ENCODE measurements around the gene RAB40C. TPM values are rescaled to one million over a fixed set of nuclear protein-coding genes. Genes with fewer than 3 reads are reported as not detected.

RAB40C gene
- total RNA-seq, 2 donors from 2014 or later: 12.9 TPM

- Mint-ChIP-seq H3K27ac (no peak within 1 kb of the TSS), H3K4me3 (peak within 1 kb of the TSS; percentile 72), H3K27me3 (no peaks in the 10 kb centered on the region), H3K36me3 (ENCODE audit: low read depth) (peaks cover 15% of the 10 kb centered on the region), H3K4me1 (peaks cover 11% of the 10 kb centered on the region), H3K9me3 (no peaks in the 10 kb centered on the region)
- peak; percentile 70 for ATAC-seq (replicated peaks)
These were observed 51.7 kb downstream of the RAB40C start, which contains the start of gene MCRIP2 for GRCh38 chr16:641326-642188. TSS of gene MCRIP2 (plus strand) at chr16:641828. CDS start at chr16:641992, 164 bp downstream.

GRCh38 chr16:642189-643049, 52.6 kb downstream of the RAB40C start:
- Mint-ChIP-seq H3K4me1 (peaks cover 8% of the 10 kb centered on the region), H3K4me3 (peak overlapping the region; percentile 72), H3K27me3 (no peaks in the 10 kb centered on the region), H3K36me3 (ENCODE audit: low read depth) (peaks cover 11% of the 10 kb centered on the region), H3K9me3 (no peaks in the 10 kb centered on the region), H3K27ac (no peak overlapping the region)
- ATAC-seq (replicated peaks): peak; percentile 59

GRCh38 chr16:643050-643368, 53.1 kb downstream of the RAB40C start:
- H3K27ac Mint-ChIP-seq: no peak overlapping the region
- H3K4me3 Mint-ChIP-seq: peak overlapping the region; percentile 72
- ATAC-seq (replicated peaks): no peak

GRCh38 chr16:644556-644955, 54.7 kb downstream of the RAB40C start:
- Mint-ChIP-seq H3K4me3 (peak overlapping the region; percentile 72), H3K27me3 (no peaks in the 10 kb centered on the region), H3K4me1 (peaks cover 8% of the 10 kb centered on the region), H3K27ac (no peak overlapping the region), H3K36me3 (ENCODE audit: low read depth) (peaks cover 11% of the 10 kb centered on the region), H3K9me3 (no peaks in the 10 kb centered on the region)
- no peak for ATAC-seq (replicated peaks)

More at GRCh38 chr16:643050-643368, 53.1 kb downstream of the RAB40C start:
- H3K27me3 Mint-ChIP-seq: no peaks in the 10 kb centered on the region
- H3K36me3 Mint-ChIP-seq (ENCODE audit: low read depth): peaks cover 11% of the 10 kb centered on the region
- peaks cover 8% of the 10 kb centered on the region for H3K4me1 Mint-ChIP-seq
- no peaks in the 10 kb centered on the region for H3K9me3 Mint-ChIP-seq

GRCh38 chr16:645852-646678, 56.2 kb downstream of the RAB40C start:
- Mint-ChIP-seq H3K27me3 (no peaks in the 10 kb centered on the region), H3K36me3 (ENCODE audit: low read depth) (peaks cover 11% of the 10 kb centered on the region), H3K4me3 (no peak overlapping the region), H3K4me1 (peaks cover 8% of the 10 kb centered on the region), H3K9me3 (no peaks in the 10 kb centered on the region), H3K27ac (no peak overlapping the region)
- no peak for ATAC-seq (replicated peaks)

- H3K36me3 Mint-ChIP-seq (ENCODE audit: low read depth): peaks cover 11% of the 10 kb centered on the region
- H3K9me3 Mint-ChIP-seq: no peaks in the 10 kb centered on the region
- H3K27ac Mint-ChIP-seq: no peak overlapping the region
- no peaks in the 10 kb centered on the region for H3K27me3 Mint-ChIP-seq
- ATAC-seq (replicated peaks): no peak
- H3K4me1 Mint-ChIP-seq: peaks cover 8% of the 10 kb centered on the region
- no peak overlapping the region for H3K4me3 Mint-ChIP-seq
These were observed 56.9 kb downstream of the RAB40C start for GRCh38 chr16:646679-647172.

DNA sequence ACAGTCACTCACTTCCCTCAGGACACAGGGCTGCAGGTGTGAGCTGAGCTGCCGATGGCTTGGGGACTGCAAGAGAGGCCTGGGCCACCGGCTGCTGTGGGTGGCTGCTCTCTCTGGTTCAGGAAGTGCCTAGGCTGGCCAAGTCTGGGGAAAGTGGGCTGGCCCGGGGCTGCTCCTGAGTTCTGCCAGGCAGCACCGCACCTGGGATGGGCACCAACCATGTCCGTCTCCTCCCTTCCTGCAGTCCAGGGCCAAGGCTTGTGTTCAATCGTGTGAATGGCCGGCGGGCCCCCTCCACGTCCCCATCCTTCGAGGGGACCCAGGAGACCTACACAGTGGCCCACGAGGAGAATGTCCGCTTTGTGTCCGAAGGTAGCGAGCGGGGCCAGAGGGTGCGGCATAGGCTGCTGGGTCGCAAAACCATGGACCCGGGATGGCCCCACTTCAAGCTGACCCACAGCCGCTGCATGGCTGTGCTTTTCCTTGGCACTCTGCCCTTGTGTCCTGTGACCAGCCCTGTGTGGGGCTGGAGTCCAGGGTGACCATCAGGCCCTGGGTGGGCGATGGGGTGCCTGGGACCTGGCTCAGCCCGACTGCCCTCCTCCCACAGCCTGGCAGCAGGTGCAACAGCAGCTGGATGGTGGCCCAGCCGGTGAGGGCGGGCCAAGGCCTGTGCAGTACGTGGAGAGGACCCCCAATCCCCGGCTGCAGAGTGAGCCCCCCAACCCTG, 57.5 kb downstream of the RAB40C start:
- Mint-ChIP-seq H3K4me1 (peaks cover 8% of the 10 kb centered on the region), H3K4me3 (peak overlapping the region; percentile 73), H3K36me3 (ENCODE audit: low read depth) (peaks cover 11% of the 10 kb centered on the region), H3K9me3 (no peaks in the 10 kb centered on the region), H3K27ac (no peak overlapping the region), H3K27me3 (no peaks in the 10 kb centered on the region)
- ATAC-seq (replicated peaks): no peak

DNA sequence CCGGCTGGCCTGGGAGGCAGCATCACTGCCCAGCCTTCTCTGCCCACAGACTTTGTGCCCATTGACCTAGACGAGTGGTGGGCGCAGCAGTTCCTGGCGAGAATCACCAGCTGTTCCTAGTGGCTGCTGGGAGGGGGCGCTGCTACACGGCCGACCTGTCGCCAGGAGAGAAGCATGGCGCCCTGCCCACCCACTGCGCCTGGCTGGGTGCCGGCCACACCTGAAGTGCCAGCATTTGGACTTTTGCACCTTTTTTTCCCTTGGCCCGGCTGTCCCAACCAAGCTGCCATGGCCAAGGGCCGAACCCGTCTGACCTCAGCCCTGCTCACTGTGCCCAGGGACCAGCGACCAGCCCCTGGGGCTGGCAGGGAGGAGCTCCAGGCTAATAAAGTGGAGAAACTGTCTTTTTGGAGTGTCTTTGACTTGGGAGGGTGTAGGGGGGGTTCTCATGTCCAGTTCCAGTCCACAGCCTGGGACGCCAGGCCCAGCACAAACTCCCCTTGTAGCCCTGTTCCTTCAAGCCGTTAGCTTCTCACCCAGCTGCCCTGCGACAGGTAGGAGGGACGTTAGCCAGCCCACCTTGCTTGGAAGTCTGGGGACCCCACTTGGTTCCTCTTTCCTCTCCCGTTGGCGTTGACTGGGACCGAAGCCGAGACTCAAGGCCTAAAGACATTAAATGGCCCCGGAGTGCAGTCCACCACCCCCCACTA, 58.4 kb downstream of the RAB40C start:
- no peaks in the 10 kb centered on the region for H3K27me3 Mint-ChIP-seq
- H3K4me3 Mint-ChIP-seq: peak overlapping the region; percentile 73
- no peaks in the 10 kb centered on the region for H3K9me3 Mint-ChIP-seq
- H3K36me3 Mint-ChIP-seq (ENCODE audit: low read depth): peaks cover 11% of the 10 kb centered on the region
- H3K27ac Mint-ChIP-seq: peak overlapping the region; percentile 46
- H3K4me1 Mint-ChIP-seq: peaks cover 8% of the 10 kb centered on the region
- ATAC-seq (replicated peaks): peak; percentile 22

- H3K36me3 Mint-ChIP-seq (ENCODE audit: low read depth): peaks cover 6% of the 10 kb centered on the region
- peak; percentile 97 for ATAC-seq (replicated peaks)
- H3K9me3 Mint-ChIP-seq: no peaks in the 10 kb centered on the region
- peaks cover 7% of the 10 kb centered on the region for H3K4me1 Mint-ChIP-seq
- peak within 1 kb of the TSS; percentile 73 for H3K4me3 Mint-ChIP-seq
- H3K27me3 Mint-ChIP-seq: no peaks in the 10 kb centered on the region
- peak within 1 kb of the TSS; percentile 46 for H3K27ac Mint-ChIP-seq
These were observed 59.1 kb downstream of the RAB40C start, which contains the start of gene WDR90 for GRCh38 chr16:648781-649589. TSS of gene WDR90 (plus strand) at chr16:649365. CDS start at chr16:649417, 52 bp downstream.

GRCh38 chr16:649631-650030, 59.8 kb downstream of the RAB40C start:
- H3K27me3 Mint-ChIP-seq: no peaks in the 10 kb centered on the region
- H3K36me3 Mint-ChIP-seq (ENCODE audit: low read depth): no peaks in the 10 kb centered on the region
- ATAC-seq (replicated peaks): peak; percentile 27
- peak overlapping the region; percentile 62 for H3K4me3 Mint-ChIP-seq
- no peaks in the 10 kb centered on the region for H3K9me3 Mint-ChIP-seq
- H3K27ac Mint-ChIP-seq: no peak overlapping the region
- peaks cover under 1% of the 10 kb centered on the region for H3K4me1 Mint-ChIP-seq

- Mint-ChIP-seq H3K27me3 (no peaks in the 10 kb centered on the region), H3K9me3 (no peaks in the 10 kb centered on the region), H3K36me3 (ENCODE audit: low read depth) (no peaks in the 10 kb centered on the region), H3K27ac (no peak overlapping the region), H3K4me3 (no peak overlapping the region), H3K4me1 (no peaks in the 10 kb centered on the region)
- no peak for ATAC-seq (replicated peaks)
These were observed 62.0 kb downstream of the RAB40C start for GRCh38 chr16:651844-652243.

Data from activated T-helper 17 cell treated with anti-CD3 and anti-CD28 coated beads, Interleukin-2, amount 50 U/mL, for 72 hours (primary cell).